IMR-90 (cell line): ENCODE data around the gene HRH3. TPM values are rescaled to one million over a fixed set of nuclear protein-coding genes. Genes with fewer than 3 reads are reported as not detected.

Experiments used
- ATAC-seq: fragments of 200-7000 bp; cut with Tn5 transposase; 2 replicates; pipeline ENCODE4 v1.9.1; 2020; ENCODE audit warnings: low read depth, mild to moderate bottlenecking, moderate library complexity
- BruUV-seq: library from RNA; stranded (reverse); fragments of 400-500 nt; replicated peaks from 2 replicates; lab custom pipeline; 2021; lab: Mats Ljungman, UMichigan
- CTCF ChIA-PET: fragments of 300-600 bp; formaldehyde crosslinking; extraction: SDS; loops from one replicate; lab custom pipeline; 2021; ENCODE audit warnings: antibody characterized with exemption; lab: Yijun Ruan, JAX
- POLR2A ChIA-PET: fragments of 300-600 bp; sonication (Branson Sonifier 250); formaldehyde crosslinking; loops from one replicate; lab custom pipeline; 2022; ENCODE audit warnings: antibody characterized with exemption; ENCODE audit not compliant: unreplicated experiment; lab: Charles Lee
- DNase-seq: peaks from one replicate; pipeline ENCODE4 v3.0.0; 2013
- H2AFZ ChIP-seq: replicated peaks from 2 replicates; pipeline ENCODE3; 2013; ENCODE audit warnings: low read length, mild to moderate bottlenecking; ENCODE audit not compliant: poor library complexity
- H2AK5ac ChIP-seq: 2 replicates; pipeline ENCODE4 v1.6.1; 2013; ENCODE audit warnings: low read depth, low read length, inconsistent platforms
- H2AK9ac ChIP-seq: replicated peaks from 2 replicates; pipeline ENCODE3; 2013; ENCODE audit warnings: mild to moderate bottlenecking, low read depth, low read length, moderate library complexity; ENCODE audit not compliant: poor library complexity
- H2BK120ac ChIP-seq: 2 replicates; pipeline ENCODE4 v1.6.1; 2013; ENCODE audit warnings: low read depth, low read length, inconsistent platforms
- H2BK15ac ChIP-seq: 3 replicates; pipeline ENCODE4 v1.6.1; 2013; ENCODE audit warnings: low read depth, low read length, inconsistent platforms
- H2BK20ac ChIP-seq: 2 replicates; pipeline ENCODE4 v1.6.1; 2013; ENCODE audit warnings: low read depth, mild to moderate bottlenecking, inconsistent platforms, low read length, moderate library complexity
- H2BK5ac ChIP-seq: 2 replicates; pipeline ENCODE4 v1.6.1; 2013; ENCODE audit warnings: mild to moderate bottlenecking, low read depth, low read length, inconsistent platforms; ENCODE audit not compliant: poor library complexity, severe bottlenecking
- H3K14ac ChIP-seq: replicated peaks from 2 replicates; pipeline ENCODE4 v1.6.1; 2013; ENCODE audit warnings: low read depth, low read length, inconsistent platforms
- H3K18ac ChIP-seq: 2 replicates; pipeline ENCODE4 v1.6.1; 2013; ENCODE audit warnings: low read depth, low read length, control low read depth
- H3K23ac ChIP-seq: 2 replicates; pipeline ENCODE4 v1.6.1; 2013; ENCODE audit warnings: low read depth, low read length, inconsistent platforms
- H3K27ac ChIP-seq: 2 replicates; pipeline ENCODE4 v1.5.1; 2013; ENCODE audit warnings: mild to moderate bottlenecking, control low read depth, low read length; ENCODE audit not compliant: insufficient read depth
- H3K27me3 ChIP-seq: 2 replicates; pipeline ENCODE4 v1.6.1; 2013; ENCODE audit warnings: low read length; ENCODE audit not compliant: control insufficient read depth, insufficient read depth
- H3K36me3 ChIP-seq: 2 replicates; pipeline ENCODE4 v1.6.1; 2013; ENCODE audit warnings: low read length, mixed read lengths; ENCODE audit not compliant: control insufficient read depth, insufficient read depth
- H3K4ac ChIP-seq: 2 replicates; pipeline ENCODE4 v1.6.1; 2013; ENCODE audit warnings: low read depth, low read length, inconsistent platforms
- H3K4me1 ChIP-seq: 2 replicates; pipeline ENCODE4 v1.6.1; 2013; ENCODE audit warnings: low read length, mixed read lengths; ENCODE audit not compliant: control insufficient read depth, insufficient read depth
- H3K4me2 ChIP-seq: 2 replicates; pipeline ENCODE4 v1.6.1; 2013; ENCODE audit warnings: low read depth, mild to moderate bottlenecking, control low read depth, low read length, moderate library complexity
- H3K4me3 ChIP-seq: 2 replicates; pipeline ENCODE4 v1.5.1; 2013; ENCODE audit warnings: low read depth, mild to moderate bottlenecking, control low read depth, low read length, moderate library complexity; ENCODE audit not compliant: insufficient read depth
- H3K56ac ChIP-seq: 2 replicates; pipeline ENCODE4 v1.6.1; 2013; ENCODE audit warnings: low read length, inconsistent platforms; ENCODE audit not compliant: insufficient read depth; ENCODE audit errors: extremely low read depth
- H3K79me1 ChIP-seq, 2 experiments: 2 replicates each; pipeline ENCODE4 v1.6.1; 2013; ENCODE audit warnings: low read length in 2 of 2, inconsistent platforms in 1 of 2, low read depth in 1 of 2
- H3K9ac ChIP-seq: 2 replicates; pipeline ENCODE4 v1.6.1; 2013; ENCODE audit warnings: low read depth, low read length, control low read depth
- H3K9me1 ChIP-seq: 2 replicates; pipeline ENCODE4 v1.6.1; 2013; ENCODE audit warnings: low read length, inconsistent platforms; ENCODE audit not compliant: insufficient read depth
- H3K9me3 ChIP-seq: 2 replicates; pipeline ENCODE4 v1.6.1; 2013; ENCODE audit warnings: low read length; ENCODE audit not compliant: control insufficient read depth, insufficient read depth
- H4K20me1 ChIP-seq: 2 replicates; pipeline ENCODE4 v1.6.1; 2013; ENCODE audit warnings: low read length, inconsistent platforms; ENCODE audit not compliant: insufficient read depth
- H4K5ac ChIP-seq: 2 replicates; pipeline ENCODE4 v1.6.1; 2013; ENCODE audit warnings: mild to moderate bottlenecking, low read depth, low read length, control low read depth
- H4K8ac ChIP-seq, 2 experiments: 2 replicates each; pipeline ENCODE4 v1.6.1; 2013; ENCODE audit warnings: low read depth in 2 of 2, low read length in 2 of 2, control low read depth in 1 of 2, inconsistent platforms in 1 of 2
- H4K91ac ChIP-seq: 2 replicates; pipeline ENCODE4 v1.6.1; 2013; ENCODE audit warnings: low read depth, low read length, inconsistent platforms; ENCODE audit not compliant: insufficient read depth
- CHD1 ChIP-seq: IDR thresholded peaks from 2 replicates; pipeline ENCODE4 v1.6.1; 2012; ENCODE audit warnings: low read depth, low read length, improper control_type of control experiment
- FOS ChIP-seq: fragments of 150-350 bp; IDR thresholded peaks from 2 replicates; pipeline ENCODE4 v1.6.1; 2016; ENCODE audit warnings: low read depth, low read length
- MAFK ChIP-seq: IDR thresholded peaks from 2 replicates; pipeline ENCODE4 v1.6.1; 2012; ENCODE audit warnings: low read depth, low read length, improper control_type of control experiment
- MAZ ChIP-seq: IDR thresholded peaks from 2 replicates; pipeline ENCODE4 v1.6.1; 2012; ENCODE audit warnings: low read depth, mild to moderate bottlenecking, low read length, improper control_type of control experiment, moderate library complexity, borderline replicate concordance
- MXI1 ChIP-seq: IDR thresholded peaks from 2 replicates; pipeline ENCODE4 v1.6.1; 2012; ENCODE audit warnings: low read depth, mild to moderate bottlenecking, low read length, moderate library complexity, borderline replicate concordance
- NFE2L2 ChIP-seq: fragments of 150-350 bp; IDR thresholded peaks from 2 replicates; pipeline ENCODE4 v1.6.1; 2016; ENCODE audit warnings: low read depth, mild to moderate bottlenecking, low read length
- POLR2A ChIP-seq: IDR thresholded peaks from 2 replicates; pipeline ENCODE4 v1.6.1; 2012; ENCODE audit warnings: mild to moderate bottlenecking, low read depth, low read length
- RAD21 ChIP-seq: IDR thresholded peaks from 2 replicates; pipeline ENCODE4 v1.6.1; 2012; ENCODE audit warnings: low read length, improper control_type of control experiment
- RCOR1 ChIP-seq: IDR thresholded peaks from 2 replicates; pipeline ENCODE4 v1.6.1; 2012; ENCODE audit warnings: mild to moderate bottlenecking, low read length, improper control_type of control experiment; ENCODE audit not compliant: insufficient replicate concordance
- RFX5 ChIP-seq: IDR thresholded peaks from 2 replicates; pipeline ENCODE4 v1.8.0; 2012; ENCODE audit warnings: low read depth, mild to moderate bottlenecking, low read length, moderate library complexity
- SMC3 ChIP-seq: fragments of 150-350 bp; IDR thresholded peaks from 2 replicates; pipeline ENCODE4 v1.6.1; 2016; ENCODE audit warnings: low read depth, mild to moderate bottlenecking, antibody characterized with exemption, low read length, moderate library complexity
- WGBS, 2 experiments: methylation state at CpG; one replicate each; pipeline versions ENCODE4 v1.1.5 to v1.1.7; 2013; ENCODE audit warnings: missing lambda C conversion rate in 2 of 2; ENCODE audit not compliant: insufficient read length in 1 of 2; ENCODE audit errors: extremely low coverage in 2 of 2; 5-methylcytosine and 5-hydroxymethylcytosine counted together
- dilution Hi-C: fragments of 300-500 bp; cut with HindIII; formaldehyde crosslinking; loops from one replicate; pipeline ENCODE4 v1.14.3; 2018; ENCODE audit warnings: low sequenced_read_pairs; ENCODE audit not compliant: unreplicated experiment
- in situ Hi-C: fragments of 300-500 bp; cut with MboI; formaldehyde crosslinking; loops from 3 replicates; pipeline ENCODE4 v1.14.3; 2019; ENCODE audit warnings: low sequenced_read_pairs, inconsistent platforms, mixed read lengths
- intact Hi-C: fragments of 100-400 bp; cut with micrococcal nuclease; formaldehyde crosslinking; loops from 2 replicates; pipeline ENCODE4 v1.10.0; 2022
- polyA plus RNA-seq, 3 experiments: library from polyadenylated mRNA; depleted of rRNA; stranded (reverse); fragments of >200 nt; gene quantifications; 2 replicates each; pipeline ENCODE4 v1.2.3, GENCODE V29; 2012; ENCODE audit warnings: low replicate concordance in 1 of 3
- total RNA-seq: library from RNA; depleted of rRNA; stranded (reverse); fragments of >200 nt; gene quantifications from 2 replicates; pipeline ENCODE4 v1.2.3, GENCODE V29; 2012
- TF ChIP-seq, protein P1 (sequence below): fragments of 150-350 bp; IDR thresholded peaks from 2 replicates; pipeline ENCODE4 v1.6.1; 2016; ENCODE audit warnings: low read depth, mild to moderate bottlenecking, low read length, moderate library complexity, borderline replicate concordance
- TF ChIP-seq, protein P2 (sequence below): fragments of 150-350 bp; IDR thresholded peaks from 2 replicates; pipeline ENCODE4 v1.6.1; 2017; ENCODE audit warnings: mild to moderate bottlenecking, antibody characterized with exemption, low read length, low read depth
- TF ChIP-seq, protein P3 (sequence below): conservative IDR thresholded peaks from 2 replicates; pipeline ENCODE4 v1.5.1; 2012; ENCODE audit warnings: mild to moderate bottlenecking, low read depth, low read length, improper control_type of control experiment

HRH3 gene
- total and polyA plus RNA-seq, 2 of the 4 experiments (the other 2 are of a cell fraction), result not detected

DNA sequence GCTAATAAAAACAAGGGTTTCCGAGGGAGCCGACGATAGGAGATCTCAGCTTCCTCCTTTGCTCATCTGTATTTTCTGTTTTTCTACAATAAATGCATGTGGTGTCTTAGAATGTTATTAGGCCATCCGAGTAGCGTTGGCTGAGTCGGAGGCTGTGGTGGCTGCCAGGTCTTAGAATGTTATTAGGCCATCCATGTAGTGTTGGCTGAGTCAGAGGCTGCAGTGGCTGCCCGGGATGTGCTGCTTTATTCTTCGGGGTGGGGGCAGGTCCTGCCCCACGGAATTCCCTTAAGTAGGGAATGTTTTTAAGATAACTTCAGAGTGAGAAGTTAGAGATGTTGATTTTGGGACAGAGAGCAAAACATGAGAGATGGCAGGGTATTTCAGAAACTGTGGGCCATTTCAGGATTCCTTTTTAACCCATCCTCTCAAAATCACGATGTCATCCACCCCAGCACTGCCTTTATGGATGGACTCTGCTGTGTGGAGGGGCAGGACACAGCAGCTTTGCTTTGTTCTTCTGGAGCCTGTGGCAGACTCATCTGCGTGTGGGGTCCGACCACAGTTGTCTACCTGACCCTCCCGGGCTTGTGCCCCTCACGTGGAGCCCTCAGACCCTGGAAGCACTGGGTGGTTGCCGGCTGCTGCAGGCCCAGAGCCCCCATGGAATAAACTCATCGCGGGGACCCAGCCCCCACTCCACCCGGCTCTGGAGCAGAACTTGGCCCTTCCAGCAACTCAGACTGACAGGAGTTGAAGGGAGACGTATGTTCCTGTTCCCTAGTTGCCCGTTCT, 38.6 kb upstream of the HRH3 start:
- DNase-seq, result peak; percentile 85
- TF ChIP-seq POLR2A (no peak), RFX5 (no peak), RAD21 (no peak), SMC3 (no peak; the same call in 1 of the 2 replicates), FOS (peak; percentile 64), MAZ (peak; percentile 77), CHD1 (no peak), MXI1 (0 out of 2 replicates have a peak, but pooled peaks have one; percentile 13), MAFK (no peak), NFE2L2 (no peak), RCOR1 (no peak)
- TF ChIP-seq, protein P1, sequence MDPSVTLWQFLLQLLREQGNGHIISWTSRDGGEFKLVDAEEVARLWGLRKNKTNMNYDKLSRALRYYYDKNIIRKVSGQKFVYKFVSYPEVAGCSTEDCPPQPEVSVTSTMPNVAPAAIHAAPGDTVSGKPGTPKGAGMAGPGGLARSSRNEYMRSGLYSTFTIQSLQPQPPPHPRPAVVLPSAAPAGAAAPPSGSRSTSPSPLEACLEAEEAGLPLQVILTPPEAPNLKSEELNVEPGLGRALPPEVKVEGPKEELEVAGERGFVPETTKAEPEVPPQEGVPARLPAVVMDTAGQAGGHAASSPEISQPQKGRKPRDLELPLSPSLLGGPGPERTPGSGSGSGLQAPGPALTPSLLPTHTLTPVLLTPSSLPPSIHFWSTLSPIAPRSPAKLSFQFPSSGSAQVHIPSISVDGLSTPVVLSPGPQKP, result no peak
- TF ChIP-seq, protein P2, sequence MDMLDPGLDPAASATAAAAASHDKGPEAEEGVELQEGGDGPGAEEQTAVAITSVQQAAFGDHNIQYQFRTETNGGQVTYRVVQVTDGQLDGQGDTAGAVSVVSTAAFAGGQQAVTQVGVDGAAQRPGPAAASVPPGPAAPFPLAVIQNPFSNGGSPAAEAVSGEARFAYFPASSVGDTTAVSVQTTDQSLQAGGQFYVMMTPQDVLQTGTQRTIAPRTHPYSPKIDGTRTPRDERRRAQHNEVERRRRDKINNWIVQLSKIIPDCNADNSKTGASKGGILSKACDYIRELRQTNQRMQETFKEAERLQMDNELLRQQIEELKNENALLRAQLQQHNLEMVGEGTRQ, result no peak
- TF ChIP-seq, protein P3, sequence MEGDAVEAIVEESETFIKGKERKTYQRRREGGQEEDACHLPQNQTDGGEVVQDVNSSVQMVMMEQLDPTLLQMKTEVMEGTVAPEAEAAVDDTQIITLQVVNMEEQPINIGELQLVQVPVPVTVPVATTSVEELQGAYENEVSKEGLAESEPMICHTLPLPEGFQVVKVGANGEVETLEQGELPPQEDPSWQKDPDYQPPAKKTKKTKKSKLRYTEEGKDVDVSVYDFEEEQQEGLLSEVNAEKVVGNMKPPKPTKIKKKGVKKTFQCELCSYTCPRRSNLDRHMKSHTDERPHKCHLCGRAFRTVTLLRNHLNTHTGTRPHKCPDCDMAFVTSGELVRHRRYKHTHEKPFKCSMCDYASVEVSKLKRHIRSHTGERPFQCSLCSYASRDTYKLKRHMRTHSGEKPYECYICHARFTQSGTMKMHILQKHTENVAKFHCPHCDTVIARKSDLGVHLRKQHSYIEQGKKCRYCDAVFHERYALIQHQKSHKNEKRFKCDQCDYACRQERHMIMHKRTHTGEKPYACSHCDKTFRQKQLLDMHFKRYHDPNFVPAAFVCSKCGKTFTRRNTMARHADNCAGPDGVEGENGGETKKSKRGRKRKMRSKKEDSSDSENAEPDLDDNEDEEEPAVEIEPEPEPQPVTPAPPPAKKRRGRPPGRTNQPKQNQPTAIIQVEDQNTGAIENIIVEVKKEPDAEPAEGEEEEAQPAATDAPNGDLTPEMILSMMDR, result no peak

More for the DNA sequence above, 38.6 kb upstream of the HRH3 start:
- peaks cover 40% of the 10 kb centered on the region; the same call in 1 of the 2 replicates for H3K36me3 ChIP-seq
- ChIA-PET CTCF (no interaction called here), POLR2A (no interaction called here)
- dilution Hi-C loops, result no loop called here
- H3K27me3 ChIP-seq, result no peaks in the 10 kb centered on the region
- H3K79me1 ChIP-seq, result peaks cover 26 to 56% of the 10 kb centered on the region in 2 experiments
- H2AFZ ChIP-seq, result no peak overlapping the region
- no peak overlapping the region for H2BK120ac ChIP-seq
- peaks cover 61% of the 10 kb centered on the region for H4K20me1 ChIP-seq
- peaks cover 8% of the 10 kb centered on the region; the same call in 1 of the 2 replicates for H3K4me1 ChIP-seq
- H2BK20ac ChIP-seq, result no peak overlapping the region
- H3K23ac ChIP-seq, result no peak overlapping the region
- 0 out of 2 replicates have a peak overlapping the region, but pooled peaks have one; percentile 11 for H3K4me2 ChIP-seq
- no peak overlapping the region for H3K18ac ChIP-seq
- 53% methylated on average over 13 of the region's 20 CpGs; no CpG with 5 or more reads in 1 of the 2 experiments for WGBS, 2 experiments
- H2BK5ac ChIP-seq, result no peak overlapping the region
- H3K27ac ChIP-seq, result no peak overlapping the region
- in situ Hi-C loops, result no loop called here
- H2AK9ac ChIP-seq, result no peak overlapping the region
- ATAC-seq, result peak; percentile 99
- BruUV-seq, result no TSS peak
- H4K91ac ChIP-seq, result no peak overlapping the region
- H3K9me3 ChIP-seq, result no peaks in the 10 kb centered on the region
- H3K56ac ChIP-seq, result no peak overlapping the region
- no peak overlapping the region for H4K8ac ChIP-seq
- H2AK5ac ChIP-seq, result no peak overlapping the region
- no peak overlapping the region for H2BK15ac ChIP-seq
- H3K14ac ChIP-seq, result no peak overlapping the region
- H3K4ac ChIP-seq, result no peak overlapping the region
- H3K4me3 ChIP-seq, result no peak overlapping the region
- intact Hi-C loops, result loop anchor here (5.0 to 10.0 kb wide), 2 partner anchors 74 to 246 kb away; partner anchors contain the start of gene MTG2
- peaks cover 10% of the 10 kb centered on the region for H3K9me1 ChIP-seq
- no peak overlapping the region for H4K5ac ChIP-seq
- no peak overlapping the region for H3K9ac ChIP-seq
